ENCODE results near the gene MYL6.
"Not testable (repeated sequence)": the region's sequence is repeated elsewhere in the genome, so short reads cannot be mapped to it uniquely, and the experiment has no call there.

The MYL6 gene

DNA sequence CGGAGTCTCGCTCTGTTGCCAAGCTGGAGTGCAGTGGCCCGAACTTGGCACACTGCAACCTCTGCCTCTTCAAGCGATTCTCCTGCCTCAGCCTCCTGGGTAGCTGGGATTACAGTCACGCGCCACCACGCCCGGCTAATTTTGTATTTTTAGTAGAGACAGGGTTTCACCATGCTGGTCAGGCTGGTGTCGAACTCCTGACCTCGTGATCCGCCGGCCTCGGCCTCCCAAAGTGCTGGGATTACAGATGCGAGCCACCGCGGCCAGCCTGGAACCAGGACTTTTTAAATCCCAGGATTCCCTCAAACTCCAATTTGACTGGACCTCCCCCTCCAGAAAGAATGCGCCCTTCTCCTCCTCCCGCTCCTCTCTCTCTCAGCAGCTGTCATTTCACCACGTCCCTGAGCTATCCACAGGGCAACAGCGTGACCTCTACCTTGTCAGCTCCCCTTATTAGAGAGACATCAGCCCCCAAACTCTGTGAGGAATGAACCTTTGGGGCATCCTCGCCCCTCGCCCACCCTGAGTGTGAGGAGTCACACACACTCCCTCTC is 28.1 kb upstream of the MYL6 start:
- DNase-seq, result no peak

DNA sequence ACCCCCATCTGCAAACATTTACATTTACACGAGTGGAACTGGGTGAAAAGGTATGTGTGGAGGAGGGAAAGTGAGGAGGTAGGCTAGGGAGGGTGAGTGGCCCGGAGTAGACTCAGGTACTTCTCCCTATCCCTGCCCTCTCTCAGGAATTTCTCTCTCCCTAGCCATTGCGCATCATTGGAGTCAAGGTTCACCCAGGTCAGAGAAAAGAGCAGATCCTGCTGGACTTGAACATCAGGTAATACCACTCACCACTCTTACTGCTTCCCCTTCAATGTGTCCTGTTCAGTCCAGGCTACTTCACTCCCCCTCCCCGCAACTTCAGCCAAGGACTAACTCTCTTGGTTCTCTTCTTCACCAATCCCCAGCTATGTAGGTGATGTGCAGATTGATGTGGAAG is 27.3 kb upstream of the MYL6 start:
- DNase-seq, result no peak

DNA sequence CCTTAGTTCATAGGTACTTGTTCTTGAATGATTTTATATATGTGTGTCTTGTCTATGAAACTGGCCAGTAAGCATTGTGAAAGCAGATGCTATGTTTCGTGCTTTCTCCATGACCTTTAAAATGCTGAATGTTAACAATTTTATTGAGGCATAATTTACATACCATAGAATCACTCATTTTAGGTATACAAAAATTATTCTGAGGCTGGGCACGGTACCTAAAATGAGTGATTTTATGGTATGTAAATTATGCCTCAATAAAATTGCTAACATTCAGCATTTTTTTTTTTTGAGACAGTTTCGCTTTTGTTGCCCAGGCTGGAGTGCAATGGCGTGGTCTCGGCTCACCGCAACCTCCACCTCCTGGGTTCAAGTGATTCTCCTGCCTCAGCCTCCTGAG is 23.3 kb upstream of the MYL6 start:
- DNase-seq, result no peak

DNA sequence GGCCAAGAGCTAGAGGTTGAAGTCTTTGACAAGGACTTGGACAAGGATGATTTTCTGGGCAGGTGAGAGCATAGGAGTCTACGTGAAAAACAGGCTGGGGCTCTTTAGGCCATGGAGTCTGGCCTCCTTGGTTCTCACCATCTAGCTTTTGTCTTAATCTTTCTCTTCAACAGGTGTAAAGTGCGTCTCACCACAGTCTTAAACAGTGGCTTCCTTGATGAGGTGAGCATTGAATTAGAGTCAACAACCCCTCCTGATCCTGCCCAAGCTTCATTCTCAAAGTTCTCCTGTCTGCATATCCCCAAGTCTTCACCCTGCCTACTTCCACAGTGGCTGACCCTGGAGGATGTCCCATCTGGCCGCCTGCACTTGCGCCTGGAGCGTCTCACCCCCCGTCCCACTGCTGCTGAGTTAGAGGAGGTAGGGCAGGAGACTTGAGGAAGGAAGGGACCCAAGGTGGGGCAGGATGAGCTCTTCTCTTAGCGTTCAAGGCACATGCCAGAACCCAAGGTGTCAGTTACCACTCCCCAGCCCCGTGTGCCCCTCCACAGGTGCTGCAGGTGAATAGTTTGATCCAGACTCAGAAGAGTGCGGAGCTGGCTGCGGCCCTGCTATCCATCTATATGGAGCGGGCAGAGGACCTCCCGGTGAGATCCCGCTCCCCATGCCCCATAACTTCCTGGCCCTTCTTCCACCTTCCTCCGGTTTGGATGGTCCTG is 20.1 kb upstream of the MYL6 start:
- no peak for DNase-seq

DNA sequence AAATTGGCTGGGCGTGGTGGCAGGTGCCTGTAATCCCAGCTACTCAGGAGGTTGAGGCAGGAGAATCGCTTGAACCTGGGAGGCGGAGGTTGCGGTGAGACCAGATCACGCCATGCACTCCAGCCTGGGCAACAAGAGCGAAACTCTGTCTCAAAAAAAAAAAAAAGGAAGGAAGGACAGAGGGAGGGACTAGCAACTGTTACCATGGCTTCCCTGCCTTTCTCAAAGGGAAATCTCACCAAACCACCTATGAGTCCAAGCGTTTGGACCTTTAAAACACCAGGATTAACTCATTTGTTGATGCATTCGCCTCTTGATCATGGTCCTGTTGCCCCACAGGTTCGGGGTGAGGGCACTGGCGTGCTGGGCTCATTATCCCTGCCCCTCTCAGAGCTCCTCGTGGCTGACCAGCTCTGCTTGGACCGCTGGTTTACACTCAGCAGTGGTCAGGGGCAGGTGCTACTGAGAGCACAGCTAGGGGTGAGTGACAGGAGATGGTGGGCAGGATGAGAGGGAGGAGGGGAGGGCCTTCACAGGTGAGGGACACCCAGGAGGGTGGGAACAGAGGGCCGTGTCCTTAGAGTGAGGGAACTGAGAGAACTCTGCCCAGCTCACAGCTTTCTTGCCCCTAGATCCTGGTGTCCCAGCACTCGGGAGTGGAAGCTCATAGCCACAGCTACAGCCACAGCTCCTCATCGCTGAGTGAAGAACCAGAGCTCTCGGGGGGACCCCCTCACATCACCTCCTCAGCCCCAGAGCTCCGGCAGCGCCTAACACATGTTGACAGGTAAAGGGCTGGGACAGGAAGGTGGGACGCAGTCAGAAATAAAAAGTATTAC is 16.0 kb upstream of the MYL6 start:
- no peak for DNase-seq

DNA sequence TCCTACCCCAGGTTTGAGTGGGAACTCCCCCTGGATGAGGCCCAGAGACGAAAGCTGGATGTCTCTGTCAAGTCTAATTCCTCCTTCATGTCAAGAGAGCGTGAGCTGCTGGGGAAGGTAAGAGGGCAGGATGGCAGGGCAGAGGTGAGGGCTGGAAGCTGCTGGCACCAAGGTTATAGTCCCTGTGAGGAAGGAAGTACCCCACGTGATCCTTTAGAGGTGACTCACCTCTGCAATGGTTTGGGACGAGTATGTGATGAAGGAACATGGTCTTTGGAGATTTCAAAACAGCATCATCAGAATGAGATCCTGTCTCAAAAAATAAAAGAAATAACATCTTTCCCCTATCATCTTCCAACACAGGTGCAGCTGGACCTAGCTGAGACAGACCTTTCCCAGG is 14.9 kb upstream of the MYL6 start:
- no peak for DNase-seq

DNA sequence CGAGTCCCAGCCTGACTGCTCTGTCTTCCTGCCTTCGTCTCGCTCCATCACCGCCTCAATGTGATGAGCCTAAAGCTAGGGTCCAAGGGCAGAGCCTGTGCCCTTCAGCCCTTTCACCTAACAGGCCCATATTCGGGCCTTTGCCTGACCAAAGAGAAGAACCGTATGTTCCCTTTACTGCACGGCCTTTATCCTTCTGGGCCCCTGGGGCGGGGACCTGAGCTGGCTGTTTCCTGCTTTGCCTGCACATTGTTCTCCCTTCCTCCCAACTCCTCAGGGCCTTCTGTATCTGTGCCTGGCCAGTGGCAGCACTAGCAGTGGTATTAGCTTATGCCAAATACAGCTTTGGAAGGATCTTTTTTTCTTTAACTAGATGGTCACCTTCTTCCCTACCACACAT is 14.3 kb upstream of the MYL6 start:
- DNase-seq, result no peak

DNA sequence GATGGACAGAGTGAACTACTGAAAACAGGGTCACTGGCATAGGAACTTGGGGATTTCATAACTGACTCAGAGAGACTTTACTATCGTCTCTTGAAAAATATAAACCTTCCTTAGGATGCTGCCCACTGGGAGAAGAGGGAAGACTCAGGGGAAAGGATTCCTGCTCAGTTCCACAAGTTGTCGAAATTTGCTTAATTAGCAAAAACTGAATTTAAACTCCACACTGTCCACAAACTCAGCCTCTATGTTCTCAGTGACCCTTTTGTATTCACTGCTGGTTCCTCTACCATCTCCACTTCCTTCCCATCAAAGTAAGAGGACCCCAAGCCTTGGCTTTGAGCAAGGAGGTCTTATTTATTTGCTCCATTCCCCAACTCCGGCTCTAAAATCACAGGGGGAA is 12.9 kb upstream of the MYL6 start:
- DNase-seq, result no peak

DNA sequence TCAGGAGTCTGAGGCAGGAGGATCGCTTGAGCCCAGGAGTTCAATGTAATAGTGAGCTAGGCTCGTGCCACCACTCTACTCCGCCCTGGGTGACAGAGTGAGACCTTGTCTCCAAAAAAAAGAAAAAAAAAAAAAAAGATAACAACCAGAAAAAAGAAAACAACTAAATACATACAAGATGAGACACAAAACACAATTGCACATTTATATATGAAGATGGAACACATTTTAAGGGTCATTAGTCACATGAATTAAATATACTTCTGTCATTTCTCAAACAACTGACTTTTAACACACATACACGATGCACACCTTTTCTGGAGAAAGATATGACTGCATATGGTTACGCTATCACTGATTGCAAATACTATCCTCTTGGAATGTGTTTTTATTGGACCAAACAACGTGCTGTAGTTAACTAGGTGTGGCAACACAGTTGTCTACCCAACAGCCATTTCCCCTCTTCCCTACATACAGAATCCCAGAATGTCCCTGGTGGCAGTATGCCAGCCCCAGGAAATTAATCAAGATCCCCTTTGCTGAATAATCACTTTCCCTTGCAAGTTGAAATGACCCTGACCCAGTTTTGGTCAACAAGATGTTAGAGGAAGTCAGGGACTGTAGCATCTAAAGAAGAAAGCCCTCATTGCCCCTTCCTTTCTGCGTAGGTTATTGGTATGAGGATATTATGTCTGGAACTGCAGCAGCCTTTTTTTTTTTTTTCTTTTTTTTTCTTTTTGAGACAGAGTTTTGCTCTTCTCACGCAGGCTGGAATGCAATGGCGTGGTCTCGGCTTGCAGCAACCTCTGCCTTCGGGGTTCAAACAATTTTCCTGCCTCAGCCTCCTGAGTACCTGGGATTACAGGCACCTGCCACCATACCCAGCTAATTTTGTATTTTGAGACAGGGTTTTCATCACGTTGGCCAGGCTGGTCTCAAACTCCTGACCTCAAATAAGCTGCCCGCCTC is 11.4 kb upstream of the MYL6 start:
- no peak for DNase-seq

DNA sequence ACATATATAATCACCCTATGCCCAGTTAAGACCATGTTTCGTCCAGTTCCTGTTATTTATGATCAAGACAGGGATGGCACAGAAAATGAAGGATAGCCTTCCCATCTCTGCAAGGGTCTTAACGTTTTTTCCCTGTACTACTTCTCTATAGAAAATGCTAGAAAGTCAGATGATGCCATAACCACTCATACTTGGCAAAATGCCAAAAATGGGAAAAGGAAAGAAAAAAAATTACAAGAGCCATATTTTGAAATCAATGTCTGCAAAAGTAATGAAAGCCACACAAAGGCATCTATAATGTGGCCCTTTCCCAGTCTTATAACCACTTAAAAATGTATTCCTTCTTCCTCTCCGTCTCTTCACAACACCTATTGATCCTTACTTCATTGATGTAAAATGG is 7.6 kb upstream of the MYL6 start:
- DNase-seq, result no peak

DNA sequence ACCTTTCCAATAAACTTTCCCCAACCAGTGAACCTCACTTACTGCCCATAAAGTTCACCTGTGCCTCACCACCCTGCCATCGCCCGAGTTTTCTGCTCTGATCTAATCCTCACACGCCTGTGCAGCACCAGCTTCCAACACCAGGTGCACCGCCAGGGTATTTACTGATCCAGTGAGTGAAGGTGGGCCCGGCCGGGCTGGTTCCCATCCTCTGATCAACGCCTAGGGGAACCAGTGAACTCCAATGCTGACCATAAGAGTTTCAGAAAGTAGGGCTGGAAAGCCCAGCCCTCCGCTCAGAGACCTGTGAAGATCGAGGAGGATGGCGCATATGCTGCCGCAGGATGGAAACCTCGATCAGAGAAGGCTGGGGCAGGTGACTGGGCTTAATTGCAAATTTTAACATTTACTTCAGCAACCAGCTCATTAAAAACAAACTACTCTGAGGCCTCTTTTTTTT is 6.5 kb upstream of the MYL6 start:
- peak; percentile 53 for DNase-seq

DNA sequence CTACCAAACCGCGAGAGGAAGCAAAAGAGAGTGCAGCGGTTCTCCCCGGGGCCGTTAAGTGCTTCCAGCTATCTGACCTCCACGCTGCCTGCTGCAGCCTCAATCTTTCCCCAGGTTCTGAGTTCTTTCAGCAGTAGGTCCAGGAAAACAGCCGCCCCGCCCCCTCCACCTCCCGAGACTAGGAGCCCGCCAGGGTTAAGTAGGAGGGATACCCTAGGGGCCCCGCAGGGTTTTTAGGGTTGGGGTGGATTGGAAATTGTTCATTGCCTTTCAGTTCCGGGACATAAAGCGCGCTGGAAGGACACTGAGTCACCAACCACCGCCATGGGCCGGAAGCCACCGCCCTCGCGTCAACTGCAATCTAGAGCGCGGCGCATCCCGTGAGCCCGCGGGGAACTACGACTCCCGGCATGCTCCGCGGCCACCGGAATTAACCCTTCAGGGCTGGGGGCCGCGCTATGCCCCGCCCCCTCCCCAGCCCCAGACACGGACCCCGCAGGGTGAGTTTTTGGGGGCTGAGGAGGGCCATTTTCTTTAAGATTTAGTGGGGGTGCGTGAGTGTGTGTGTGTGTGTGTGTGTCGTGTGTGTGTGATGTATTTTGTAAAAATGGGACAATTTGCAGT is 5.9 kb upstream of the MYL6 start, which contains the start of gene MYL6B:
Gene MYL6B (plus strand): TSS at position 456 of the 624 bp plus-strand sequence. CDS start 1,332 bp downstream, outside the sequence.
- DNase-seq, result peak; percentile 91

DNA sequence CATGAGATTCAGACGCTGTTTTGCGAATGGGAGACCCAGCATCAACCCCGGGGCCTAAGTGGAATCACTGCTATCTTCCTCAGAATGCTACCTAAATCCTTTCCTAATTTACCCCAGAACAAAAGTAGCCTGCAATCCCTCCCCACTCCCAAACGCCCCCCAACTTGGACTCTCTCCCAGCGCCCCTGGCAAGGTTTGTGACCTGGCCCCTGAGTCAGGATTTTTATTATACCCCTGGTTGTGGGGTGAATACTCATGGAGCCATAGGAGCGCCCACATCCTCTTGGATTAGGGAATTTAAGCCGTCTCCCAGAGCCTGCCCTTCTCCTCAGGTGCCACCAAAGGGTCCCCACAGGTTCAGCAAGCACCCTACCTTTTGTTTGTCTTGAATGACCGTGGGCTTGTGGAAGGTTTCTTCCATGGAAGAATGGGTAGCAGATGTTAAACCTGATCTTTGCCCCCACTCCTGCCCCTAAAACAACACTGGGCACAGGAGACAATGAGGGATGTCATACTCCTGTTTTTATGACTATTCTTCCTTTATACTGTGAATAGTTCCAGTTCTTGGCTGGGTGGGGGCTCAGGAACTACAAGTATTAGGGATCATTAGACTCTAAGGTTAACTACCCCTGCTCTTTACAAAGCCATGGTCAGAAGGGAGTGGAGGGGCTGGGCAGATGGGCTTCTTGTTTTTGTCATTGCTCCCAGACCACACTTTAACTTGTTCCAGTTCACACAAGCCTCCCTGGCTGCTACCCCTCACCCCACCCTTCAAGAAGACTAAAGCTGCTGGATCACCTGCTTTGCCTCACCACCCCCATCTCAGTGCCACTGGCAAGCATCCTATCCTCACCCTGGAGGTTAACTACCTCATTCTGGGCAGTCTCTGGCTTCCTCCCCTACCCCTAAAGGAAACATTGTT is 5.1 kb upstream of the MYL6 start:
- no peak for DNase-seq

DNA sequence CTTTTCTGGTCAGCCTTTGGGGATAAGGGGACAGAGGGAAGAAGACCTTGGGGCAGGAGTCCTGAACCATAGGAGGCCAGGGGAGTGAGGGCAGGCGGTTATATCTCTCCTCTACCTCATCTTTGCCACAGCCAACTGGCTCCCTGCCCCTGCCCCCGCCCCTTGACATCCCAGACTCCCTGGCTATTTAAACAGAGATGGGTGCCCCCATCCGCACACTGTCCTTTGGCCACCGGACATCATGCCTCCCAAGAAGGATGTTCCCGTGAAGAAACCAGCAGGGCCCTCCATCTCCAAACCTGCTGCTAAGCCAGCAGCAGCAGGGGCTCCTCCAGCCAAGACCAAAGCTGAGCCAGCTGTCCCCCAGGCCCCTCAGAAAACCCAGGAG is 4.5 kb upstream of the MYL6 start:
- DNase-seq, result no peak

DNA sequence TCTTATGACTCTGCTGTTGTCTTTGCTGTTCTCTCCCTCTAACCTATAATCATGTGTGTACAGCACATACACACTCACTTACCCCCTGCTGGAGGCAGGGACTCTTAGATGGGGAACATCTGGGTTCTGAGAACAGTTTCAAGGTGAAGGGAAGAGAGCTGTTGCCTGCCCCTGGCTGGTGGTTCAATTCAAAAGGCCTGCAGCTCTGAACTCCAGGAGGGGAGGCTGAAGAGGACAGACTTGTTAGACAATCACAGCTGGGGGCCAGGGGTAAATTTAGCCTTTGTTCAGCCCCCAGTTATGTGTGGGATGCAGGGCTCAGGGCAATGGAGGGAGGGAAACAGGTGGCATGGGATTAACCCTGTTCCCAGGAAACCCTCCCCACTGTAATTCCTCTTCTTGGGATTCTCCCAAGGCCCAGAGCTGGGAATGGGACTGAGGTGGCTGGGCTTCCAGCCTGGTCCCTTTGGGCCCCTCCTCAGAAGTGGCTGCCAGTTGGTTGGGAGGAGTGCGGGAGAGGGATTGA is 3.9 kb upstream of the MYL6 start:
- DNase-seq, result no peak

DNA sequence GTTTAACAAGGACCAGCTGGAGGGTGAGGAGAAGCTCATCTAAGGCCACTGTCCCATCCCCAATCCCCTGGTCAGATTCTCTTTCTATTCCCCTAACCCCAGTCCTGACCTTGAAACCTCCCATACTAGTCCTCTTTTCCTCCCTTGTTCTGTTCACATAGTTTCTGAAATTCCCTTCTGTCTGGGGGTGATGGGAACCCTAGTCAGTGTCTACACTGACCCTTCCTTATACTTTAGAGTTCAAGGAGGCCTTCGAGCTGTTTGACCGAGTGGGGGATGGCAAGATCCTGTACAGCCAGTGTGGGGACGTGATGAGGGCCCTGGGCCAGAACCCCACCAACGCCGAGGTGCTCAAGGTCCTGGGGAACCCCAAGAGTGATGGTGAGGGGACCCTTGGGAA is 3.3 kb upstream of the MYL6 start:
- DNase-seq, result no peak

DNA sequence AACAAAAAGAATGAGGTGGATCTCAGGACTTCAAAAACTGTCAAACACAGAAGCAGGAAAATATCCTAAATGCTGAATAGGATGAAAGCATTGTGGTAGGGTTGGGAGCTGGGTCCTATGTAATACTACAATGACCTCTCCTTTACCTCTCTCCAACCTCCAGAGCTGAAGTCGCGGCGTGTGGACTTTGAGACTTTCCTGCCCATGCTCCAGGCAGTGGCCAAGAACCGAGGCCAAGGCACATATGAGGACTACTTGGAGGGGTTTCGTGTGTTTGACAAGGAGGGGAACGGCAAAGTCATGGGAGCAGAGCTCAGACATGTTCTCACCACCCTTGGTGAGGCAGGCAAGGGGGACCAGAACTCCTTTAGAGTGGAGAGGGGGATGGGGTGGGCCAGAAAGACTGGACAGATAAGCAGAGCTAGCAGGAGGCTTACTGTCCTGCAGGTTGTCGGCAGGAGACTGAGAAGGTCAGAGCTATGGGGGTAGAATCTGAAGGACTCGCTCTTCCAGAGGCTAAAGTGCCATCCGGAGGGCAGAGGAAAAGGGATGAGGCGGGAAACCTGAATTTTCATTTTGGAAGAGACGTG is 2.8 kb upstream of the MYL6 start:
- DNase-seq, result no peak

DNA sequence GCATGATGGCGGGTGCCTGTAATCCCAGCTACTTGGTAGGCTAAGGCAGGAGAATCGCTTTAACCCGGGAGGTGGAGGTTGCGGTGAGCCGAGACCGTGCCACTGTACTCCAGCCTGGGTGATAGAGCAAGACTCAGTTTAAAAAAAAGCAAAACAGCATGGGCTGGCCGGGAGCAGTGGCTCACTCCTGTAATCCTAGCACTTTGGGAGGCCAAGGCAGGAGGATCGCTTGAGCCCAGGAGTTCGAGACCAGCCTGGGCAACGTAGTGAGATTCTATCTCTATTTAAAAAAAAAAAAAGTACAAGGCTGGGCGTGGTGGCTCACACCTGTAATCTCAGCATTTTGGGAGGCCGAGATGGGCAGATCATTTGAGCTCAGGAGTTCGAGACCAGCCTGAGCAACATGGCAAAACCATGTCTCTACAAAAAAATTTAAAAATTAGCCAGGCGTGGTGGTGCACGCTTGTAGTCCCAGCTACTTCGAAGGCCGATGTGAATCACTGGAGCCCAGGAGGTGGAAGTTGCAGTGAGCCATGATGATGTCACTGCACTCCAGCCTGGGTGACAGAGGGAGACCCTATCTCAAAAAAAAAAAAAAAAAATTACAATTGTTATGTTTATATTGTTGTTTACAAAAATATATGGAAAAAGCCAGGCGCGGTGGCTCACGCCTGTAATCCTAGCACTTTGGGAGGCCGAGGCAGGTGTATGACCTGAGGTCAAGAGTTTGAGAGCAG is 1.5 kb upstream of the MYL6 start:
- not testable (repeated sequence) for DNase-seq

DNA sequence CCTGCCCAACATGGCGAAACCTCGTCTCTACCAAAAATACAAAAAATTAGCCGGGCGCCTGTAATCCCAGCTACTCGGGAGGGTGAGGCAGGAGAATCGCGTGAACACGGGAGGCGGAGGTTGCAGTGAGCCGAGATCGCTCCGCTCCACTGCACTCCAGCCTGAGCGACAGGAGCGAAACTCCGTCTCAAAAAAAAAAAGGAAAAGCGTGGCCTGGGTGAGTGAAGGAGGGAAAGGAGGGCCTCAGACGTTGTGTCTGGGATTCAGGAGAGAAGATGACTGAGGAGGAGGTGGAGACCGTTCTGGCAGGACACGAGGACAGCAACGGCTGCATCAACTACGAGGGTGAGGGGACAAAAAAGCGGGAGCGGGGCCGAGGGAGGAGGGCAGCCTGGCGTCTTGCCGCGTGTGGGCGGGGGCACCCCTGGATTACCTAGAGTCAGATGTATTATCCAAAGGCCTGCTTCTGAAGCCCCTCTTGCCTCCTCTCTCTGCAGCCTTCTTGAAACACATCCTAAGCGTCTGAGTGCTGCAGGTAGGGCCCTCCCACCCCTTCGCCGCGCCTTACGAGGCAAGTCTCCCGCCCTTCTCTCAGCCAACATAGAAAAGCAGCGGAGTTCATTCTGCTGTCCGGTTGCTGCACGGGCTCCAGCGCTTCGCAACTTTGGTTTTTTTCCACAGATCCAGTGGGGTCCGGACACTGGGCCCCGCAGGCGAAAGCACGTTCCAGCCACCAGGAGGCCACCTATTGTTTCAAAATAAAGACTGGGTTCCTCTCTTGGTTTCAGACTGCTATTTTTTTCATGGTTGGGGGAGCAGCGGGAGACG is 744 bp upstream of the MYL6 start:
- peak; percentile 39 for DNase-seq
